ENCODE results near the gene TENM4. TPM values are rescaled to one million over a fixed set of nuclear protein-coding genes. Genes with fewer than 3 reads are reported as not detected.

TENM4 gene
- total and polyA plus RNA-seq, 2 of the 8 experiments (the other 6 are each of a cell fraction or from before 2014, with no cell fraction given), result 3.5 to 7.2 TPM

DNA sequence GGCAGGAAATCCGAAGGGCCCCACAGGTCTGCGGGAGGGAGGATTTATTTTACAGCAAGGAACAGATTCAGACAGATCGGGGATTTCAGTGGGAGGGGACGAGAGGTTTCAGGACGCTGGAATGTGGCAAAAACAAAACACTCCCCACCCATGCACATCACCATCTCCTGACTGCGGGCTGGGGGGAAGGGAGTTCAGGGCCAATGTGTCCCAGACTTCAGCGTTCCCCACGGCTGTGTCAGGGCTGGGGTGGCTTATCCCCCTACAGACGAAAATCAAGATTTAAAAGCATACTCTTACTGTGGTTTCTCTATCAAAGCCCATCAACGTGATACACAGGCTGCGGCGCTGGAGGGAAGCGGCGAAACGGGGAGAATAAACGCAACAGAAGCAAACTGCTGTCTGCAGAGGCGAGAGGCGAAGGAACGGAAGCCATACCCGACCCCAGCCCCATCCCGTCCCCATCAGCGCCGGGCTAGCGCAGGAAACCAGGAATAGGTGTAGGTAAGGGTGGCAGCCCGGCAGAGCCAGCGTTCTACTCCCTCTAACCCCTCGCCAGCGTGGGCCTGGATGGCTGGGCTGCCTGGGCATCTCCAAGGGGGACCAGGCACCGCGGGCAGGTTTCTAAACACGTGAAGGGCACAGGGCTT is 2.7 kb downstream of the TENM4 start (continued):
- TF ChIP-seq, protein P1, sequence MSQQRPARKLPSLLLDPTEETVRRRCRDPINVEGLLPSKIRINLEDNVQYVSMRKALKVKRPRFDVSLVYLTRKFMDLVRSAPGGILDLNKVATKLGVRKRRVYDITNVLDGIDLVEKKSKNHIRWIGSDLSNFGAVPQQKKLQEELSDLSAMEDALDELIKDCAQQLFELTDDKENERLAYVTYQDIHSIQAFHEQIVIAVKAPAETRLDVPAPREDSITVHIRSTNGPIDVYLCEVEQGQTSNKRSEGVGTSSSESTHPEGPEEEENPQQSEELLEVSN (IDR thresholded peaks at IDR 0.05), result peak; percentile 57
